MM.1S (cell line): Measurements from ENCODE around the gene CCDC6.

ENCODE experiments used
- DNase-seq: peaks from one replicate; pipeline ENCODE4 v3.0.0-alpha.2; 2015
- H2AFZ ChIP-seq: fragments of 300-600 bp; sonication (generic); 2 replicates; pipeline ENCODE4 v1.6.0; 2016; ENCODE audit warnings: antibody characterized with exemption, low read length
- H3F3A ChIP-seq: fragments of 300-600 bp; sonication (generic); 2 replicates; pipeline ENCODE4 v1.6.1; 2016; ENCODE audit warnings: mild to moderate bottlenecking, antibody characterized with exemption, low read length, moderate library complexity, mixed read lengths; ENCODE audit not compliant: insufficient read depth
- H3K27ac ChIP-seq: fragments of 300-600 bp; sonication (generic); 2 replicates; pipeline ENCODE4 v1.5.1; 2016; ENCODE audit warnings: mild to moderate bottlenecking, low read length
- H3K27me3 ChIP-seq: fragments of 300-600 bp; sonication (generic); replicated peaks from 2 replicates; pipeline ENCODE4 v1.6.0; 2016; ENCODE audit warnings: low read length; ENCODE audit not compliant: insufficient read depth
- H3K36me3 ChIP-seq: fragments of 300-600 bp; sonication (generic); replicated peaks from 2 replicates; pipeline ENCODE4 v1.6.1; 2016; ENCODE audit warnings: mild to moderate bottlenecking, low read length, mixed read lengths; ENCODE audit not compliant: insufficient read depth
- H3K4me1 ChIP-seq: fragments of 300-600 bp; sonication (generic); 2 replicates; pipeline ENCODE4 v1.6.1; 2016; ENCODE audit warnings: low read length, mixed read lengths
- H3K4me2 ChIP-seq: fragments of 300-600 bp; sonication (generic); 2 replicates; pipeline ENCODE4 v1.6.0; 2016; ENCODE audit warnings: low read depth, low read length
- H3K4me3 ChIP-seq: fragments of 300-600 bp; sonication (generic); 2 replicates; pipeline ENCODE4 v1.5.1; 2016; ENCODE audit warnings: low read length, mixed read lengths
- H3K79me2 ChIP-seq: fragments of 300-600 bp; sonication (generic); 2 replicates; pipeline ENCODE4 v1.6.1; 2016; ENCODE audit warnings: mixed run types, low read length, mixed read lengths
- H3K9ac ChIP-seq: fragments of 300-600 bp; sonication (generic); 2 replicates; pipeline ENCODE4 v1.6.1; 2016; ENCODE audit warnings: low read length, mixed read lengths
- H3K9me2 ChIP-seq: fragments of 300-600 bp; sonication (generic); replicated peaks from 2 replicates; pipeline ENCODE4 v1.6.1; 2016; ENCODE audit warnings: mild to moderate bottlenecking, low read length, mixed read lengths; ENCODE audit not compliant: insufficient read depth
- H3K9me3 ChIP-seq: fragments of 300-600 bp; sonication (generic); replicated peaks from 2 replicates; pipeline ENCODE4 v1.6.1; 2016; ENCODE audit warnings: mild to moderate bottlenecking, low read length, mixed read lengths; ENCODE audit not compliant: insufficient read depth
- H4K20me1 ChIP-seq: fragments of 300-600 bp; sonication (generic); 2 replicates; pipeline ENCODE4 v1.6.1; 2016; ENCODE audit warnings: mild to moderate bottlenecking, low read length, moderate library complexity, mixed read lengths; ENCODE audit not compliant: insufficient read depth
- CTCF ChIP-seq: fragments of 300-600 bp; sonication (generic); IDR thresholded peaks from 2 replicates; pipeline ENCODE4 v1.5.1; 2016; ENCODE audit warnings: antibody characterized with exemption, low read length, mixed read lengths
- EZH2 ChIP-seq: fragments of 300-600 bp; sonication (generic); optimal IDR thresholded peaks from 2 replicates; pipeline ENCODE3; 2017; ENCODE audit warnings: low read depth, mild to moderate bottlenecking, antibody characterized with exemption, low read length, mixed read lengths
- EZH2phosphoT487 ChIP-seq: fragments of 300-600 bp; sonication (generic); IDR thresholded peaks from 2 replicates; pipeline ENCODE4 v1.6.1; 2018; ENCODE audit warnings: antibody characterized with exemption, low read length

CCDC6 gene

GRCh38 chr10:59872892-59873463 lies 33.4 kb downstream of the CCDC6 start:
- Histone ChIP-seq H3K4me3 (no peak overlapping the region), H3K4me1 (no peaks in the 10 kb centered on the region), H3K27me3 (no peaks in the 10 kb centered on the region), H4K20me1 (no peaks in the 10 kb centered on the region), H2AFZ (no peak overlapping the region), H3K4me2 (no peak overlapping the region), H3K9ac (no peak overlapping the region), H3F3A (no peaks in the 10 kb centered on the region), H3K27ac (no peak overlapping the region), H3K9me2 (no peaks in the 10 kb centered on the region), H3K79me2 (peaks cover 72% of the 10 kb centered on the region), H3K9me3 (no peaks in the 10 kb centered on the region), H3K36me3 (no peaks in the 10 kb centered on the region)
- DNase-seq = no peak
- no peak for TF ChIP-seq CTCF
- TF ChIP-seq EZH2phosphoT487 = no peak
- TF ChIP-seq EZH2 = no peak

- H3K9me3 ChIP-seq = no peaks in the 10 kb centered on the region
- H2AFZ ChIP-seq = no peak overlapping the region
- H3K9ac ChIP-seq = no peak overlapping the region
- H3K4me3 ChIP-seq = no peak overlapping the region
- H3F3A ChIP-seq = no peaks in the 10 kb centered on the region
- no peaks in the 10 kb centered on the region for H3K36me3 ChIP-seq
- H3K27ac ChIP-seq = no peak overlapping the region
- TF ChIP-seq CTCF = no peak
- H3K9me2 ChIP-seq = no peaks in the 10 kb centered on the region
- H3K4me1 ChIP-seq = no peaks in the 10 kb centered on the region
- H3K4me2 ChIP-seq = no peak overlapping the region
- H3K27me3 ChIP-seq = no peaks in the 10 kb centered on the region
- DNase-seq = no peak
- peaks cover 66% of the 10 kb centered on the region for H3K79me2 ChIP-seq
- no peaks in the 10 kb centered on the region for H4K20me1 ChIP-seq
Observed at GRCh38 chr10:59870152-59870551, 36.2 kb downstream of the CCDC6 start.

- peaks cover 66% of the 10 kb centered on the region for H3K79me2 ChIP-seq
- no peak for DNase-seq
Observed at GRCh38 chr10:59869594-59869940, 36.8 kb downstream of the CCDC6 start.

More at GRCh38 chr10:59869594-59869940, 36.8 kb downstream of the CCDC6 start:
- no peak overlapping the region for H3K27ac ChIP-seq
- H2AFZ ChIP-seq = no peak overlapping the region
- H3K4me3 ChIP-seq = no peak overlapping the region
- no peaks in the 10 kb centered on the region for H3F3A ChIP-seq
- no peaks in the 10 kb centered on the region for H3K27me3 ChIP-seq
- H3K4me2 ChIP-seq = no peak overlapping the region
- TF ChIP-seq EZH2phosphoT487 (no peak), EZH2 (no peak), CTCF (no peak)
- H4K20me1 ChIP-seq = no peaks in the 10 kb centered on the region
- H3K9ac ChIP-seq = no peak overlapping the region
- H3K36me3 ChIP-seq = no peaks in the 10 kb centered on the region
- no peaks in the 10 kb centered on the region for H3K4me1 ChIP-seq
- H3K9me3 ChIP-seq = no peaks in the 10 kb centered on the region
- no peaks in the 10 kb centered on the region for H3K9me2 ChIP-seq
